GM19328 (cell line): Measurements from ENCODE around the gene RBPMS2.
"Not testable (repeated sequence)": the region's sequence is repeated elsewhere in the genome, so short reads cannot be mapped to it uniquely, and the experiment has no call there.

Experiments
- ATAC-seq: cut with Tn5 transposase; IDR thresholded peaks from one replicate; pipeline ENCODE4 v1.9.1; 2021; ENCODE audit warnings: mild to moderate bottlenecking, moderate library complexity; ENCODE audit not compliant: unreplicated experiment

RBPMS2 gene

GRCh38 chr15:64775551-64776401 lies at the start of gene RBPMS2:
TSS of gene RBPMS2 (minus strand) at chr15:64775589. CDS start at chr15:64775319, 270 bp downstream.
- no peak for ATAC-seq

- ATAC-seq, result no peak
These were observed 49.6 kb upstream of the RBPMS2 start for GRCh38 chr15:64824929-64825430.

GRCh38 chr15:64816452-64816851 lies 41.1 kb upstream of the RBPMS2 start:
- ATAC-seq, result no peak

DNA sequence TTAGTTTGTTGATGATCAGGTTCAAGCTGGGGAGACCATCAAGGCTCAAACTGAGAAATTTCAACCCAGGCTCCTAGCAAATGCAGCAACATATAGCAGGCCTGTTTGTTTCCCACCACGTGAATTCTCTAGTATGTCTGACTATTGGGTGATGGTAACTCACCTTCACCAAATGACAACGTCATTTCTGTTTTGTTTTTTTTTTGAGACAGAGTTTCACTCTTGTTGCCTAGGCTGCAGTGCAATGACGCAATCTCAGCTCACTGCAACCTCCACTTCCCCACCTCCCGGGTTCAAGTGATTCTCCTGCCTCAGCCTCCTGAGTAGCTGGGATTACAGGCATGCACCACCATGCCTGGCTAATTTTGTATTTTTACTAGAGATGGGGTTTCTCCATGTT lies 39.6 kb upstream of the RBPMS2 start:
- not testable (repeated sequence) for ATAC-seq

- not testable (repeated sequence) for ATAC-seq
These were observed 38.9 kb upstream of the RBPMS2 start for GRCh38 chr15:64814283-64814682.

DNA sequence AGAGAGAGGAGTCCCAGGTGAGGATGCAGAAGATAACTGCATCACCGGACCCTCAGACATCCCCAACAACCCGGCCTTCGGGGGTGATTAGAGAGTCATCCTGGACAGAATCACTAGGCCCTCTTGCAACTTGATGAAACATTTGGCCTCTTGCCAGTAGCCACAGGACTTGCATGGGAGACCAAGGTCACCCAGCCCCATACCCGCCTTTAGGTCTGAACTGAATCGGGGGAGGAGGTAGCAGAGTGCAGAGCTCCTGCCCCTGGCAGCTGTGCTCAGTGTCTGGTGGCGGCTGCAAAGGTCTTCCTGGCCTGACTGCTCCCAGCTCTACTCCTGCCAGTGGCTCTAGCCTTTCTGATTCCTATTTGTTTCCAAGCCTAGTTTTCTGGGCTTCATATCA lies 37.7 kb upstream of the RBPMS2 start:
- ATAC-seq, result no peak

DNA sequence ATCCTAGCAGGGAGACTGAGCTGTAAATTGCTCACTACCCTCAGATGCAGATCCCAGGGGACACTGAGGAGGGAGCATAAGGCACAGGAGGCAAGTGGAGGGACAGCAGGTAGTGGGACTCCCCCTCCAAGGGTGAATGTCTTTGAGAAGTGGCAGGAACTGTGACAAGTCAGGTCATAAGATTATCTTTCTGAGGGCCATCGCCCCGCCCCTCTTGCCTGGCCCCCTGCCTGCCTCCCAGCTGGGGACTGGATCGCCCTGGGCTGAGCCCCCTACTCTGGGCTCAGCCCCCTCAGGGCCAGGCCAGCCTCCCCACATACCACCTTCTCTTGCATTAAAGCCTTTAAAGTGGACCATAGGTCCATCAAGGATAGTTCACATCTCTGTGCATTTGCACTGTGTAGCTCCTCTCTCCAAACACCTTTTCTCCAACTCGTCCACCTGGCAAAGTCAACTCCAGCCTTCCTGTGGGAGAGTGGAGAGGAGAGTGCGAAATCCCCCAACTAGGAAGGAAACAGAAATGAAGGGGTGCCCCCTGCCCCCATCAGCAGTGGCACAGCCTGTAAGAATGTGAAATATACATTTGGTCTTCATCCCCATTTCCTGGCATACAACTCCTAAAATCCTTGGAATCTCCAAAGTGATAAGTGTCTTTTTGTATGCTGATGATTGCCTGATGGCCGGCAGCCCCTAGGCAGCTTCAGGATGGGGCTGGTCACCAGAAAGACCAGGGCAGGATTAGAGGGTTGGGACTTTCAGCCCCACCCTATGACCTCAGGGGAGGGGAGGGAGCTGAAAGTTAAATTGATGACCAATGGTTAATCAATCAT lies 35.3 kb upstream of the RBPMS2 start:
- ATAC-seq, result no peak

- ATAC-seq, result no peak
These were observed 34.5 kb upstream of the RBPMS2 start for GRCh38 chr15:64809649-64810496.

DNA sequence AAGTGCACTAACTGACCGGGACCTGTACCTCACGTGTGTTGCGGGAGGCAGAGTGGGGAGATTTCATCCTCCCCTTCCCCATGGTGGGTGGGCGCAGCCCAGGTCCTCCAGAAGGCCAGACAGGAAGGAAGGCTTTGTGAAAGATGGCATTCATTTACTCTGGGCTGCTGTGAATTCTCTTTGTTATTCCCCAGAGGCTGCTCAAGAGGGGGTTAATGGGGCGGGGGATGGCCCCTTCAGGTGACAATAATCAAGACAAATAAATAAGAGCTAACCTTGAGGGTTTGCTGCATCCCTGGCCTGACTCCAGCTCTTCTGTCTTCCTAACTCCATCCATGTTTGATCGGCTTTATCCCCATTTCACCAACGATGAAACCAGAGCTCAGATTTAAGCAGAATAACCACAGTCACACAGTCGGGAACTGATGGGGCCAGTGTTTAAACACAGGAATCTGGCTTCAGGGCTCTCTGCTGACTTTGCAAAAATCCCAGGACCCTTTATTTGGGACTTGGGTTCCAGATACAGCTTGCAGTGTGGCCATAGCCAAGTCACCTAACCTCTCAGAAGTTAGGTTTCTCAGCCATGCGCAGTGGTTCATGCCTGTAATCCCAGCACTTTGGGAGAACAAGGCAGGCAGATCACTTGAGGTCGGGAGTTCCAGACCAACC lies 33.5 kb upstream of the RBPMS2 start:
- ATAC-seq, result no peak

- ATAC-seq, result no peak
These were observed 32.4 kb upstream of the RBPMS2 start for GRCh38 chr15:64807751-64808222.

- ATAC-seq, result no peak
These were observed 31.8 kb upstream of the RBPMS2 start for GRCh38 chr15:64807051-64807749.

GRCh38 chr15:64806509-64806908 lies 31.1 kb upstream of the RBPMS2 start:
- ATAC-seq, result no peak

GRCh38 chr15:64804619-64805018 lies 29.2 kb upstream of the RBPMS2 start:
- ATAC-seq, result no peak

- ATAC-seq, result no peak
These were observed 28.1 kb upstream of the RBPMS2 start for GRCh38 chr15:64803526-64803925.

DNA sequence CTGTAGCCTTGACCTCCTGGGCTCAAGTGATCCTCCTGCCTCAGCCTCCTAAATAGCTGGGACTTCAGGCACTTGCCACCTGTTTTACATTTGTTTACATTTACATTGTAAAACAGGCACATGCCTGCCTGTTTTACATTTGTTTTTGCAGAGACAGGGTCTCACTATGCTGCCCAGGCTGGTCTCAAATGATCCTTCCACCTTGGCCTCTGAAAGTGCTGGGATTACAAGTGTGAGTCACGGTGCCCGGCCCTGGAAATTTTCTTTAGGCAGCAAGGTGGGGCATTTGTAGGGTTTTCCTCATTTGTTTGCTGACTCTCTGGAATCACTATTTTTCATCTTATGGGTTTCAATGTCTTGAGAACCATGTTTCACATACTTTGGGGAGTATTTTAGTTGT lies 25.1 kb upstream of the RBPMS2 start:
- ATAC-seq, result no peak

- not testable (repeated sequence) for ATAC-seq
These were observed 23.5 kb upstream of the RBPMS2 start for GRCh38 chr15:64798905-64799304.

DNA sequence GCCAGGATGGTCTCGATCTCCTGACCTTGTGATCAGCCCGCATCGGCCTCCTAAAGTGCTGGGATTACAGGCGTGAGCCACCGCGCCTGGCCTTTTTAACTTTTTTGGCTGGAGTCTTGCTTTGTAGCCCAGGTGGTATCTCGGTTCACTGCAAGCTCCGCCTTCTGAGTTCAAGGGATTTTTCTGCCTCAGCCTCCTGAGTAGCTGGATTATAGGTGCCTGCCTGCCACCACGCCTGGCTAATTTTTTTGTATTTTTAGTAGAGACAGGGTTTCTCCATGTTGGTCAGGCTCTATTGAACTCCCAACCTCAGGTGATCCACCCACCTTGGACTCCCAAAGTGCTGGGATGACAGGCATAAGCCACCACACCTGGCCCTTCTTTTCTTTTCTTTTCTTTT lies 20.5 kb upstream of the RBPMS2 start:
- ATAC-seq, result not testable (repeated sequence)

DNA sequence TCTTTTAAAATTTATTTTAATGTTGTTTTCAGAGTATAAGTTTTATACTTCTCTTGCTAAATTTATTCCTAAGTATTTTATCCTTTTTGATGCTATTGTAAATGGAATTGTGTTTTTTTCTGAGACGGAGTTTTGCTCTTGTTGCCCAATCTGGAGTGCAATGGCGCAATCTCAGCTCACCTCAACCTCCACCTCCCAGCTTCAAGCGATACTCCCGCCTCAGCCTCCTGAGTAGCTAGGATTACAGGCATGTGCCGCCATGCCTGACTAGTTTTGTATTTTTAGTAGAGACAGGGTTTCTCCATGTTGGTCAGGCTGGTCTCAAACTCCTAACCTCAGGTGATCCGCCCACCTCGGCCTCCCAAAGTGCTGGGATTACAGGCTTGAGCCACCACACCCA lies 19.9 kb upstream of the RBPMS2 start:
- ATAC-seq, result not testable (repeated sequence)

DNA sequence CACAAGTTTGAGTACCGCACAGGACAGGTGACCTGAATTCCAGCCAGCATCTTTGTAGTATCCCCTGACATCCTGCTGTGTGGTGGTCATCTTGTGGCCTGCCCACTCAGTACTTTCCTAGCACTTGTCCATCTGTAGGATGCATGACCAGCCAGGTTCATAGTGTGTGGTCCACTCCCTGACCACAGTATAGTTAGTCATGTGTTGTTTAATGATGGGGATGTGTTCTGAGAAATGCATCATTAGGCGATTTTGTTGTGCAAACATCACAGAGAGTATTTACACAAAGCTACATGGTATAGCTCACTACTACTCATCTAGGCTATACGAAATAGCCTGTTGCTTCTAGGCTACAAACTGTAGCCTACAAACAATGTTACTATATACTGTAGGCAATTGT lies 16.9 kb upstream of the RBPMS2 start:
- ATAC-seq, result no peak

DNA sequence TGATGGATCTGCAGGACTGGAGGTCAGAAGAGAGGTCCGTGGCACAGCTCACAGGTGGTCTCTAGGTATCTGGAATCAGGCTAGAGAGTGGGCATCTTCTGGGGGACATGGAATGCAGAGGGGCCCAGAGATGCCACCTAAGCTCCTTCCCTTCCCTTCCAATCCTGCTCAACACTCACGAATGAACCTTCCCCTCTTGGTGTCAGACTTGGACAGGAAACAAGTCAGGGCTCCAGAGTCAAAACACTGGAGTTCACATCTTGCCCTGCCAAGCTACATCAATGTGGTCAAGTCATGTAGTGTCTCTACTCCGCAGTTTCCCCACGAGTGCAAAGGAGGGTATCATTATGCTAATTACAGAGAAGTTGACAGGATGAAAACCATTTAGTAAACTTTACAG lies 16.0 kb upstream of the RBPMS2 start:
- no peak for ATAC-seq
